GM18498 (cell line): ENCODE data around the gene HSPA4L.

ENCODE experiments used
- ATAC-seq: cut with Tn5 transposase; IDR thresholded peaks from one replicate; pipeline ENCODE4 v1.9.1; 2021; ENCODE audit warnings: mild to moderate bottlenecking, moderate library complexity; ENCODE audit not compliant: unreplicated experiment

The HSPA4L gene

GRCh38 chr4:127782275-127783025, at the start of gene HSPA4L:
Gene HSPA4L (plus strand): TSS chr4:127782322. CDS start chr4:127782551, 229 bp downstream.
- ATAC-seq: peak; percentile 43

DNA sequence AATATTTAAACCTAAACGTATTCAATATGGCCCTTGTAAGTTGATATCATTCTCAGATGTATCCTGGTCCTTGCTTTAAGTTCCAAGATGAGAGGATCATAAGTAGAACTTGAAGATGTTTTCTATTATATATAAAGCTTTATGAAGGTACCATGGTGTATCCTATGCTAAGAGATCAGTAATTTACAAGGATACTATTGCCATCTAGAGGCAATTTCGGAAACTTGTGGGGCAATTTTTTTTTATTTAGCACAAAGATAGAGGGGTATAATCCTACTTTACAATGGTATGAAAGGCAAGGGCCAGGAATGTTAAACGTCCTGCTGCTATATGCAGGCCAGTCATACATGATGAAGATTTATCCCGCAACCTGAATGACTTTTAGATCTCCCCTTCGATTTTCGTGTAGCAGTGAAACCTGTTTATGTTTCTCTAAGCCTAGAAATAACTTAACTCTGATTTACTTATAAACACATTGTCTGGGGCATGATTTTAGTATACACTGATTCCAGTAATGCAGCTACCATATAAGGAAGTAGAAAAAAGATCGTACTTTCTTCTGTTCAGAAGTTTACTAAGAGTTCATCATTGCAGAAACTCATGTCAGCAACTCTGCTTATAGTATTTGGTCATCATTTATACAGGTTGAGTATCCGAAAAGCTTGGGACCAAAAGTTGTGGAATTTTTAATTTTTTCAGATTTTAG, 49.3 kb upstream of the HSPA4L start:
- ATAC-seq: peak; percentile 81

DNA sequence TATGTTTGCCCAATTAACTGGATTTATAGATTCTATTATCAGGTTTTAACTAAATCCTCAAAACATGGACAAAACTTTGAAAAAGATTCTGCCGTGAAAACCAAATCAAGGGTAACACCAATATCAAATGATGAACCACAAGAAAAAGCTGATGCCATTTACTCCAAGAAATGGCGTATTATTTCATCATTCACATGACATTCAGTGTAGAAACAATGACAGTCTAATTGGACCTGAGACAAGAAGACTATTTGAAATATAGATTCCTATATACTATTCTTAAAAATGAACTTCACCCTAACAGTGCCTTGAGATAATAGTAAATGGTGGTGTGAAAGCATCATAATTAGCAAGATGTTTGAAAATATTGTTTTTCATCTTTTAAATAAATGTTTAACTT, 47.1 kb upstream of the HSPA4L start:
- ATAC-seq: no peak

DNA sequence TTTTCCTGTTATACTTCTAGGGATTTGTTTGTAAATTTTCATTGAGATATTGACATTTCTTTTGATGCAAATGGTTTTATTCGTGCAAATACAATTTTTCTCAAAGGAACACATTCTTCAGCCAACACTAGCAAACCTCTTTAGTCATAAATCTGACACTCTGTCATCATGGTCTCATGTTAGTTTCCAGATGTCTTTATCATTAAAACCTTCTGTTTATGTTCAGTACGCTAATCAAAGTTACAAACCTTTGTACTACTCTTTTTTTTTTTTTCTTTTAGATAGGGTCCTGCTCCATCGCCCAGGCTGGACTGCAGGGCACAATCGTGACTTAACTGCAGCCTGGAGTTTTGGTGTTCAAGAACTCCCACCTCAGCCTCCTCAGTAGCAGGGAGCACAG, 44.8 kb upstream of the HSPA4L start:
- ATAC-seq: no peak

GRCh38 chr4:127741247-127741646, 40.9 kb upstream of the HSPA4L start:
- no peak for ATAC-seq

- no peak for ATAC-seq
These were observed 34.2 kb upstream of the HSPA4L start for GRCh38 chr4:127747883-127748282.

DNA sequence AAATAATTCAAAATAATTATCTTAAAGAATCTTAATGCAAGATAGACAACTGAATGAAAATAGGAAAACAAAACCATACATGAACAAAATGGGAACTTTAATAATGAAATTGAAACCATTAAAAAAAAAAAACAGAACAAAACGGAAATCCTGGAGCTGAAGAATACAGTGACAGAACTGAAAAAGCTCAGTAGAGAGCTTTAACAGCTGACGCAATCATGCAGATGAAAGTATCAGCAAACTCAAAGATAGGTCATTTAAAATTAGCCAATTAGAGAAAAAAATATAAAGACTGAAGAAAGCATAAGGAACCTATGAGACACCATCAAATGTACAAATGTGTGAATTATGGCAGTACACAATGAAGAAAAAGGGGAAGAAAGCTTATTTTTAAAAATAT, 33.2 kb upstream of the HSPA4L start:
- no peak for ATAC-seq

DNA sequence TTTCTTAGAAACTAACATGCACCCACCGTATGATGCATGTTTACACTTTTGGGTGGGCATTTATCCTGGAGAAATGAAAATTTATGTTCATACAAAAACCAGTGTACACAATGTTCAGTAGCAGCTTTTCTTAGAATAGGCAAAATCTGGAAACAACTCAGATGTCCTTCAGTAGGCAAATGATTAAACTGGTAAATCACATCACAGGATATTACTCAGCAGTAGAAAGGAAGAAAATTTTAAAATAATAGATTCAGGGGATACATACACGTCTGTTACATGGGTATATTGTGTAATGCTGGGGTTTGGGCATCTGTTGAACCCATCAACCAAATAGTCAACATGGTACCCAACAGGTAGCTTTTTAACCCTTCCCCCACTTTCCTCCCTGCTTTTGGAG, 25.2 kb upstream of the HSPA4L start:
- ATAC-seq: no peak

DNA sequence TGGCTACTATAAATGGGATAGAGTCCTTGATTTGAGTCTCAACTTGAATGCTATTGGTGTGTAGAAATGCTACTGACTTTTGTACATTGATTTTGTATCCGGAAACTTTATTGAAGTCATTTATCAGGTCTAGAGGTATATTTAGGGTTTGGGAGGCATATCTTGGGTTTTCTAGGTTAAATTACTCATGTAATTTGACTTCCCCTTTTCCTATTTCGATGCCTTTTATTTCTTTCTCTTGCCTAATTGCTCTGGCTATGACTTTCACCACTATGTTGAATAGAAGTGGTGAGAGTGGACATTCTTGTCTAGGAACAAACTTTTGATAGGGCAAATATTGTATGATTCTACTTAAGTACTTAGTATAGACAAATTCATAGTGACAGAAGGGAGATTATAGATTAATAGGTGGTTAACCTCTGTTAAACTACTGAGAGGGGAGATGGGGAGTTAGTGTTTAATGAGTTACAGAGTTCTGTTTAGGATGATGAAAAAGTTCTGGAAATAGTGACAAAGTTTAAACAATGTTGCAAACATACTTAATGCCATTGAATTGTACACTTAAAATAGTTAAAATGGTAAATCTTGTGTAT, 22.8 kb upstream of the HSPA4L start:
- peak; percentile 71 for ATAC-seq

DNA sequence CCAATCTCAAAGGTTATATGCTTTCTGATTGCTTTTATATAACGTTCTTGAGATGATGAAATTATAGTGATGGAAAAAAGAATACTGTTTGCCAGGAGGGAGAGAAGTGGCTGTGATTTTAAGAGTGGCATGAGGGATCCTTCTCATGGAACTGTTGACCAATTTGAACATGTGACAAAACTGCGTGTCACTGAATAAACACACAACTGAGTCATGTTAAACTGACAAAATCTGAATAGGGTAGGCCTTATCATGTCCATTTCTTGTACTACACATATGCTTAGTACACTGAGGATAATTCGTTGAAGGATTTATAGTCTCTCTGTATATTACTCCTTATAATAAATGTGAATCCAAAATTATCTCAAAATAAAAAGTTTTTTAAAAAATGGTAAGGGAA, 22.2 kb upstream of the HSPA4L start:
- ATAC-seq: no peak

GRCh38 chr4:127771535-127772275, 10.4 kb upstream of the HSPA4L start:
- no peak for ATAC-seq

DNA sequence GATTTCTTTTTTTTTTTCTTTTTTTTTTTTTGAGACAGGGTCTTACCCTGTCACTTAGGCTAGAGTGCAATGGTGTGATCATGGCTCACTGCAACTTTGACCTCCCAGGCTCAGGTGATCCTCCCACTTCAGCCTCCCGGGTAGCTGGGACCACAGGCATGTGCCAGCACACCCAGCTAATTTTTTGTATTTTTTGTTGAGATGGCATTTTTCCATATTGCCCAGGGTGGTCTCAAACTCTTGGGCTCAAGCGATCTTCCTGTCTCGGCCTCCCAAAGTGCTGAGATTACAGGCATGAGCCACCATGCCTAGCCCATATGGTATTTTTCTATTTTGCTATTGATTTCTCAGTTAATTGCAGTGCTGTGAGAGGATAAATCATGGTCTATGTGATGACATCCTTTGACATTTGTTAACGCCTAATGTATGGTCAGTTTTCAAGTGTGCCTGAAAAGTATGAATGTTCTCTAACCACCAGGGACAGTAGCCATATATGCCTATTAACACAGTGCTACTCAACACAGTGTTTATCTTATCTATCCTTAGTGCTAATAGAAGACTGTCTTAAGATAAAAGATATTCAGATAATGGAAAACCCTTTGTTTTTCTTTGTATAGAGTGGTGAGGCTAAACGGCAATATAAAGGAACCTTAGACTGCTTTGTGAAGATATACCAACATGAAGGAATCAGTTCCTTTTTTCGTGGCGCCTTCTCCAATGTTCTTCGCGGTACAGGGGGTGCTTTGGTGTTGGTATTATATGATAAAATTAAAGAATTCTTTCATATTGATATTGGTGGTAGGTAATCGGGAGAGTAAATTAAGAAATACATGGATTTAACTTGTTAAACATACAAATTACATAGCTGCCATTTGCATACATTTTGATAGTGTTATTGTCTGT, 9.1 kb upstream of the HSPA4L start:
- no peak for ATAC-seq

DNA sequence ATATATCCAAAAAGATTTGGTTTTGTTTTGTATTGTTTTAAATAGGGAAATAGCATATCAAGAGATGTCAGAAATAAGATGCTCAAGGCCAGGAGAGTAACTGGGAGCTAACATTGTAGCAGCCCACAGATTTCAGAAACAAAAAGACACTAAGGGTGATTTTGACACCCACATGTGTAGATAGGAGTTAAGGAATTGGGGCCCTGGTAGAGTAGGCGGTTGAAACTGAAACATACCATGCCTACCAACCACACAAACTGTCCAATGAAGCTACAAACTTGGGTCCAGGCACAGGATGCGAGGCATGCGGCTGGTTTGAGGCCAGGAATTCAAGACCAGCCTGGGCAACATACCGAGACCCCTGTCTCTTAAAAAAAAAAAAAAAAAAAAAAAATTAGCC, 6.3 kb upstream of the HSPA4L start:
- peak; percentile 35 for ATAC-seq

GRCh38 chr4:127776620-127777019, 5.5 kb upstream of the HSPA4L start:
- ATAC-seq: no peak

GRCh38 chr4:127777487-127777886, 4.6 kb upstream of the HSPA4L start:
- ATAC-seq: no peak

GRCh38 chr4:127778102-127778501, 4.0 kb upstream of the HSPA4L start:
- ATAC-seq: no peak

GRCh38 chr4:127780598-127780997, 1.5 kb upstream of the HSPA4L start:
- ATAC-seq: no peak

GRCh38 chr4:127781300-127782024, 660 bp upstream of the HSPA4L start:
- ATAC-seq: peak; percentile 39

DNA sequence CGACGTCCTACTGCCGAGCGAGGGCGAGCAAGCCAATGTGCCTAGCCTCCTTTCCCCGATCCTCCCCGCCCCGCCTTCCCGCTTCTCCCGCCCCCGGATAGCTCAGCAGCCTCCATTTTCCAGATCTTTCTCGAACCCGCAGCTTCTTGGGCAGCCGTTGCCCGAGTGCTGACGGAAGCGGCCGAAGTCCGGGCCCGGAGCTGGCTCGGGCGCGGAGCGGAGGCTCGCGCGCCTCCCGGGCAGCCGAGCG, 172 bp upstream of the HSPA4L start:
- ATAC-seq: peak; percentile 79
